ENCODE data around the gene RSPH1.

- TF ChIP-seq POLR2A (IDR thresholded peaks at IDR 0.05) (no peak), CTCF (IDR thresholded peaks at IDR 0.05) (no peak)
Measured at GRCh38 chr21:42448686-42449085, 47.3 kb downstream of the RSPH1 start.
